Measurements from ENCODE around the gene ENTREP3.
A peak's percentile ranks its signal among the peaks of the same experiment; 100 is the strongest.
"Not testable (repeated sequence)": the region's sequence is repeated elsewhere in the genome, so short reads cannot be mapped to it uniquely, and the experiment has no call there.

The ENTREP3 gene

DNA sequence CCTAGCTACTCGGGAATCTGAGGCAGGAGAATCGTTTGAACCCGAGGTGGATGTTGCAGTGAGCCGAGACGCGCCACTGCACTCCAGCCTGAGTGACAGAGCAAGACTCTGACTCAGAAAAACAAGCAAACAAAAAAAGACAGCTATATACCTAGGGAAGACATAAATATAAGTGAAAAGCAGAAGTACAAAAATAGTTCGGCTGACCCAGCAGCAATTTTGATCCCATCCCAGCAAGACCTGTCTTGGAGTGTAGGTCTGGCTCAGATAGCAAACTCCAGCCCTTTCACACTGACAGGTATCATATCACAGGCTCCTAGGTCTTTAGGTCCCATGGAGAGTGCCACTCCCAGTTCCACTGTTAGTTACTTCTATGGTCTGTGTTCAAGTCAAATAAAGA is 32.2 kb downstream of the ENTREP3 start:
- DNase-seq (ENCODE audit: low spot score), result no peak

DNA sequence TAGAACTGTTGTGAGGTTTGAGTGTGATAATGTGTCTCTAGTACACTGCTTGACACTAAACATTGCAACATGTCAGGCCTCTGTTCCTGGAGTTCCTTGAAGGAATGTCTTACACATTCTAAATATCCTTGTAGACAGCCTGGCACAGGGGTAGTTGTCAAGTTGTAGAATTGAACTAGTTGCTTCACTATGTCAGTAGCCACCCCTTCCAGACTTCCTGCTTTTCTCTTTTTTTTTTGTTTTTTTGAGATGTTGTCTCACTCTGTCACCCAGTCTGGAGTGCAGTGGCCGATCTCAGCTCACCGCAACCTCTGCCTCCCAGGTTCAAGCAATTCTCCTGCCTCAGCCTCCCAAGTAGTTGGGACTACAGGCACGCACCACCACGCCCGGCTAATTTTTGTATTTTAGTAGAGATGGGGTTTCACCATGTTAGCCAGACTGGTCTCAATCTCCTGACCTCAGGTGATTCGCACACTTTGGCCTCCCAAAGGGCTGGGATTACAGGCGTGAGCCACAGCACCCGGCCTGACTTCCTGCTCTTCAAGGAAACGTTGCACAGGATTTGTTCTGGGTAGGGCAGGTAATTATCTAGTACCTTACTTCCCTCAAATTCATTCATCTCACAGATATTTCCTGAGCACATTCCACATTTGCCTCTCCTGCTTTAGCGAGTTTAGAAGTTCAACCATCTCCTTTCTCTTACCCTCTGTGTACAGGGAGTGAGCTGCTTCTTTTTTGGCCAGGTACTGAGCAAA is 34.9 kb downstream of the ENTREP3 start:
- not testable (repeated sequence) for DNase-seq (ENCODE audit: low spot score)

DNA sequence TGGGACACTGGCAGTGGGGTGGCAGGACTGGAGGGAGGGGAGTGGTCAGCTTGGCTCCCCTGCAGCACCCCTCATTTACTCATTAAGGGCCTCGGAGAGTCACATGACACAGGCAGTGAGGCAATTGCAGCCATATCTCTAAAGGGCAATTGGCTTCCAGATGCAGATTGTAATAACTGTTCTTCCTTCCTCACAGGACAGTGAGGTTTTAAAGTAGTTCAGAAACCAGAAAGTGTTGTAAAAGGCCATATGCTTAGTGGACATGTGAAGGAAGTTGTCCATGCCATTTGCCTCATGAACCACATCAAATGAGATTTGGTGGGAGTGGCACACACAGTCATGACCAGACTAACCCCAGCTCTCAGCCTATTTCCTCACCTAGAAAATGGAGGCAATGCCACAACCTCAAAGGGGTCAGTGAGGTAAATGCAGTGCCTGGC is 35.7 kb downstream of the ENTREP3 start:
- peak; percentile 86 for DNase-seq (ENCODE audit: low spot score)

DNA sequence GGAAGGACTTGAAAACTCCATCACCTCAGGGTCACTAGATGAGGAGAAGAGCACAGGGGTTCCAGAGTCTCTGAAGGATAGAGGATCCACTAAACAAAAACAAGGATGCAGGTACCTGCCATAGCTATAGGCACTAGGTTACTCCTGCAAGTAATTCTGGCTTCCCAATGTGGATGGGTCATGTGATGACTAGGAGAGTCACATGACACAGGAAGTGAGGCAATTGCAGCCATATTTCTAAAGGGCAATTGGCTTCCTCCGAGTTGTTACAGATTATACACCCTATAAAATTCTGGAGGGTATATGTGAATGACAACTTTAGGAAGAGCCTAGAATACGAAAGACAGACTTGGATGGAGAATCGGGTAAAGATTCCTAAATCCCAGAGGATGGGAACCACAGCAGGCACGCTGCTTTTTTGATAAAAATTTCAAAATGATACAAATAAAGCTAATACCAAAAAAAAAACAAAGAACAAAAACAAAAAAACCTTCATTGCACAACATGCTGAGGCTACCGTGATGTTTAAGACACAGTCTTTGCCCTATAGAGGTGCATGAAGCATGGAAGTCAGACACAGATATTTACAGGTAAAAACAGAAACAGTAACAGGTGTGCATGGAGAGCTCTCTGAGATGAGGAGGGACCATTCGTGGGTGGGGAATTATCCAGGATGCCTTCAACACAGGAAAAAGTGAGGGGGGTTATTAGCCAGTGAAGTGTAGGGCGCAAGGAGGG is 36.3 kb downstream of the ENTREP3 start:
- peak; percentile 94 for DNase-seq (ENCODE audit: low spot score)

DNA sequence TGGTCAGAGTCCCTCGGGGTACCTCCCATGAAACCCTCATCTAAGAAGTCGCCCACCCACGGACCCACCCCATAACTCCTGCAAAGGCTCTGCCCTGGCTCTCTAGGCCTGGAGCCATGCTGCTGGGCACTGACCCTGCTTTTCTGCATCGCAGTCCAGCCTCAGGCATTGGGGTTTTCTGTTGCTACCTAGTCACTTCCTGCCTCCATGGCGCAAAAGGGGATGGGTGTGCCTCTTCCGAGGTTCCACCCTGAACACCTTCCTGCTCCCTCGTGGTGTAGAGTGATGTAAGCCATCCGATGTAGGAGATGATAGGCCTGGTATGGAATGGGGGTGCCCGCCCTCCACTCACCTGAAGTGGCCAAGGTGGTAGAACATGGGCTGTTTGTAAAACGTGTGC is 40.6 kb downstream of the ENTREP3 start:
- DNase-seq (ENCODE audit: low spot score), result not testable (repeated sequence)

DNA sequence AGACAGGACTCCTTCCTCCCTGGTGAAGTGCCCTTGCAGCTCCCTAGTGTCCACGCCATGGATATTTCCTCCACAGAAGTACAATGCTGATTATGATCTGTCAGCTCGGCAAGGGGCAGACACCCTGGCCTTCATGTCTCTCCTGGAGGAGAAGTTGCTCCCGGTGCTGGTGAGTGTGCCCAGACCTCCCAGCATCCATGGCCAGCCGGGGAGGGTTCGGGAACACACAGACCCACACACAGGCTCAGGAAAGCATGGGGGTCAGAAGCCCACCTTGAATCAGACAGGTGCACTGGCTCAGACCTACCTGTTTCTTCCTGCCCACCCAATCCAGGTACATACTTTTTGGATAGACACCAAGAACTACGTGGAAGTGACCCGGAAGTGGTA is 43.2 kb downstream of the ENTREP3 start:
- not testable (repeated sequence) for DNase-seq (ENCODE audit: low spot score)

DNA sequence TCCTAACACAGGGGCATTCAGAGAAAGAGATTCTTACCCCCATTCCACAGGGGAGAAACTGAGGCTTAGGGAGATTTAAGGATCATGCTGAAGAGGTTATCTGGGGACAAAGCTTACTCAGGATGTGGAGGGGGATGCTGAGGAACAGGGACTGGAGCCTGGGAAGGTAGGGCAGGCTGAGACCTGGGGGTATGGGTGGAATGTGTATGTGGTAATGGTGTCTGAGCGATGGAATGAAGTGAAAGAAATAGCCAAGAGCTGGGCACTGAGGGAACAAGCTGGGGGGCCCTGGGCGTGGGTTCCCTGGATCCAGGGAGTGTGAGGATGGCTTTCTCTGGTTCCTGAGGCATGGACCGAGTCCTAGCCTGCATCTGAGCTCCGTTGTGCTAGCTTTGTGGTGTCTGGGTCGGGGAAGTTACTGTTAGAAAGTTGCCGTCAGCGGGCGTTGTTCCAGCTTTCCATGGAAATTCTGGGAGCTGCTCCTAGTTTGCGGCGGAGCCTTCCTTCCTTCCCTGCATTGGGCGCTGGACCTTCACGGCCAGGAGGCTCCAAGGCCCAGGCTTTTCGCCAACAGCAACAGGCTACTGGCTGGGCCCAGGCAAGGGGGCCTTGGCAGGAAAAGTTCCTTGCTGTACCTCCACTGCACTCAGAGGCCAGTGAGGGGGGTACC is 43.8 kb downstream of the ENTREP3 start:
- DNase-seq (ENCODE audit: low spot score), result not testable (repeated sequence)

DNA sequence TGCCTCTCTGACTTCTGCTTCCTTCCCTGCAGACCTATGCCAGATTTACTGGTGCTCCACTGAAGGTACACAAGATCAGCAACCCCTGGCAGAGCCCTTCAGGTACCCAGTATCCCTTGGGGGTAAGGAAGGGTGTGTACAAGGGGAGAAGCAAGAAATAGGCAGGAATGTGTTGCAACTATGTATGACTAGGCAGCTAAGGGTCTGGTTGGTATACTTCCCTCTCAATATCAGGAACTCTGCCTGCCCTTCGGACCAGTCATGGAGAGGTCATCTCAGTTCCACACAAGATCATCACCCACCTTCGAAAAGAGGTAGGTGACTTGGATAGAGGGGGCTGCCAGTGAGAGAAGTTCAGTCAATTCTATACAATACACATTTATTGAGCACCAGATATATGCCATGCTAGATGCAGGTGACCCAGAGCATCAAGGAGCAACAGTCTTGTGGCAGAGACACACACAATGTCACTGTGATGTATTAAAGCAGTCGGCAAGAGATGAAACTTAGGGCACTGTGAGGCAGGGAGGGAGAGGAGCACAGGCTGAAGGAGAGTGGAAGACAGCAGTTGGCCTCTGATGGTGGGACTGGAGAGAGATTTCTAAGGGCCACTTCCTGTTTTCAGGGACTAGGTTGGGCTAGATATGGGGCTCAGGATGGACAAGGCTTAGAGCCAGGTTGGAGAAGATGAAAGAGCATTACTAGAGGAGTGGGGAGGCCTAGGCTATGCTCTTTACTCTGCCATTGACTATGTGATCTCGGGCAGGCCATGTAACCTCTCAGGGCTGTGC is 44.8 kb downstream of the ENTREP3 start:
- no peak for DNase-seq (ENCODE audit: low spot score)

DNA sequence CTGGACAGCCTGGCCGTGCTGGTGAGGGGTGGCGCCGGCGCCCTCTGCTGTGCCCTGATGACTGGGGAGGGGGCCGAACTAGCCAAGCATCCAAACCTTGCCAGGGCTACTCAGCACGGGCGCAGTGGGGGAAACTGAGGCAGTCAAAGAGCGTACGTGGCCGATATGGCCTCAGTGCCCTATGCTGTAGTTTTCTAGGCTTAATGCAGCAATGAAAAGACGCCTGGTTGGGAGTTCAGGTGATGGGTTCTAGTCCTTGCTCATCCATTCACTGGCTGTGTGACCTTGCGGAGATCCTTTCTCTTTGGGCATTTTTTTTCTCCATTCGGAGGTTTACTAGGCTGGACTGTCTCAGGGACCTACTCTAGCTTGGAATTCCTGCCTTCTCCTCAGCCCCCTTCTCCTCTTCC is 46.0 kb downstream of the ENTREP3 start:
- DNase-seq (ENCODE audit: low spot score), result no peak

DNA sequence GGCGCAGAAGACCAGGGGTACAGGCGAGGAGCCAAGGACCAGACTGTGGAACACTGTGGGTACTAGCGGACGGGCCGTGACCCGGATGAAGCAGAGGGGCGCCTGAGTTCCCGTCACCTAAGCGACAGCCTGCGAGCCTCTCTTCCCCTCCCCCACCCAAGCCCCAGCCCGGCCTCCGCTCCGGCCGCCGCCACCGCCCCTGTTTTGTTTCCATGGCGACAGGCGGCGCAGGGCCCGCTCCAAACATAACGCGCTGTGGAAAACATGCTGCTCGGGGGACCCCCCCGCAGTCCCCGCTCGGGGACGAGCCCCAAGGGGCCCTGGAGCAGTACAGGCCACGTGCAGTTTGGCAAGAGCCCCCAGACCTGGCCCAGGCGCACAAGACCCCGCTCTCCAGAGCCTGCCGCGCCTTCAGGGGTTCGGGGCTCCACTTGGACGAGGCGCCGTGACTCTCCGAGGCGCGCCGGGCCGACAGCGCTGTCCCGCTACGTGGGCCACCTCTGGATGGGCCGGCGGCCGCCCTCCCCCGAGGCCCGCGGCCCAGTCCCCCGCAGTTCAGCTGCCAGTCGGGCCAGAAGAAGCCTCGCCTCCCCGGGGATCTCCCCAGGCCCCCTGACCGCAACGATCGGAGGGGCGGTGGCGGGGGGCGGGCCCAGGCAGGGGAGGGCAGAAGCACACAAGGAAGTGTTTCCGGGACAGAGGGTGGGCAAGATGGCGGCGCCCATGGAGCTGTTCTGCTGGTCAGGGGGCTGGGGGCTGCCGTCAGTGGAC is 46.6 kb downstream of the ENTREP3 start, which contains the start of gene MTX1:
TSS of gene MTX1 (plus strand) at position 155 of the 771 bp plus-strand sequence. CDS start at position 265, 110 bp downstream.
- DNase-seq (ENCODE audit: low spot score), result peak; percentile 85

DNA sequence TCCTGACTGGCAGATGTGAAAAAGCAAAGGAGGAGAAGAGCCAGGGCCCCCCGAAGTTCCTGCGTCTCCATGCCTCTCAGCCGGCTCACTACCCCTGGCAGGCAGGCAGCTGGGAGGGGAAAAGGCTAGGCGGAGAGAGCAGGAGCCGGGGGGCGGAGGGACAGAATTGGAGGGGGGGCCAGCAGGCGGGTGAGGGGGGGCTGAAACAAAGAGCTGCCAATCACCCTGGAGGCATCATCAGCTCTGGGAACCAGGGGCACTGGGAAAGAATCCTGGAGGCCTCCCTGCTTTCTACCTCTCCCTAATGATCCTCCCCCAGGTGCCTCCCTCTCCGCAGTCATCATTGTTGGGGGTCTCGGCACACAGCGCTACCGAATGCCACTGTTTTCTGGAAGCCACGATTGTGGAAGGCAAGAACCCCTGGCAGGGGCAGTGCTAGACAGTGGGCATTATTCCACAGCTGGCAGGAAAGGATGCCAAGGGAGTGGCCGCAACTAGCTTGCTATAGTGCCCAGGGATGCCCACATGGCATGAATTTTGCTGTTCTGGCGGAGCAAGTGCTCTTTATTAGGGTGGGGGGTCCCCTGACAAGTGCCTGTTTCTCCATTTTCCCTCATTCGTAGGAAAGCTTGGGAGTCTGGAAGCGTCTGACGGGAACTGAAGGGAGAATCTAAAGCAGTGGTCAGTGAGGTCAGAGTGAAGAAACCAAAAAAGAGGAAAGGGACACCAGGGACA is 47.3 kb downstream of the ENTREP3 start, which contains the start of gene THBS3:
TSS of gene THBS3 (minus strand) at position 92 of the 735 bp plus-strand sequence. CDS start at position 71, 21 bp downstream.
- DNase-seq (ENCODE audit: low spot score), result peak; percentile 55

DNA sequence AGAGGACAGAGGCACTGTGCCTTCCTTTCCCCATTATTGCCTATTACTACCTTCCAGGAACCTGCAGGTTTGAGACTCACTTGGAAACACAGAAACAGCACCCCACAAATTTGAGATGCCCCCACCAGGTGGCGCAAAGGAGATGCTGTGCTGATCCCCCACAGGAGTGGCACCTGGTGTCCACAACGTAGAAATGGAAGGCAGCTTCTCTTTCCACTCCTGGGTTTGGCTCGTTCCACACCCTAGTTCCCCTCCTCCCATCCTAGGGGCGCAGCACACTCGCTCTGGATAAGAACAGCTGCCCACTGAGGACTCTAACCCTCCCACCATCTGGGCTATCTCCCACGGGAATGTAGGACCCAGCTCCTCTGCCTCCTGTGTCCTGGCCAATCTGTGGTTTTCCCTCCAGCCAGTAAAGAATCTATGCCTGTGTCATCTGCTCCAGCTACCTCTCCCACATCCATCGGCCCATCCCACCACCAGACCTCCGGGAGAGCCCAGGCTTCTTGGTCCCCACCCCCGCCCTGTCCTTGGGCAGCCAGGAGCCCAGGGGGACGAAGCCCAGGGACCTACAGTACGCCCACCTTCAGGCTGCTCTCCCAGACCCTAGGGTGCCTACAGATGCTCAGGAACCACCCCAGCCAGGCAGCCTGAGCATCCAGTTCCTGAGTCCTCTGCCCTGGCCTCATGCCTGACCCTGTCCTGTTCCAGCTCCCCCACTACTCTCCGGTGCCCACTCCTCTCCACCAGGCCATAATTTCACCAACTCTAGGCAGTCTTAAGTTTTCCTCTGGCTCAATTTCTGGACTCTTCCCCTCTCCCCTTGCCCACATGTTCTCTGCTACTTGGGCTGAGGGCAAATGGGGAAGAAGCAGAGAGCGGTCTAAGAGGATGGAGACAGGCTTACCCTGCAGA is 48.1 kb downstream of the ENTREP3 start:
- DNase-seq (ENCODE audit: low spot score), result peak; percentile 88

DNA sequence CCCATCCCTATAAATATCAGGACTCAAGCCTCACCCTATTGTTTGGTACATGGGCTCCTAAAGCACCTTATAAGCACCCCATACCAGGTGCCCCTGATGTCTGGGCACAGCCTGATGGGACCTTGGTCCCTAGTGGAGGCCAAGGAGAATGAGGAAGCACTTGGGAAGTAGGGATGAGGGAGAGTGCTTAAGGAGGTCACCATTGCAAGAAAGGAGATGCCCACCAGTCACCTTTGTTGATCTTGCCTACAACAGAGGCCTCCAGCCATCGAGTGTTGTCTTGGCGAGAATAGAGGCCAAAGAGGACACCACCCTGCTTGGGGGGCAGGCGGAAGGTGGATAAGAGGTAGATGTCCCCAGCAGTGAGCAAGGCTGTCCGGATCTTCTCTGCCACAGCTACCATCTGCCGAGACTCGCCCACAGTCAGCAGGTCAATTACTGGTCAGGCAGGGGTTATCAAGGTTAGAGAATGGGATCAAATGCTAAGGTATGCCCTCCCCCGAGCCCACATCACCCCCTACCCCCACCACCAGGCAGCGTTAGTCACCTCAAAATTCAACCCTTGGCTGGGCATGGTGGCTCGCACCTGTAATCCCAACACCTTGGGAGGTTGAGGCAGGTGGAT is 49.2 kb downstream of the ENTREP3 start:
- no peak for DNase-seq (ENCODE audit: low spot score)

DNA sequence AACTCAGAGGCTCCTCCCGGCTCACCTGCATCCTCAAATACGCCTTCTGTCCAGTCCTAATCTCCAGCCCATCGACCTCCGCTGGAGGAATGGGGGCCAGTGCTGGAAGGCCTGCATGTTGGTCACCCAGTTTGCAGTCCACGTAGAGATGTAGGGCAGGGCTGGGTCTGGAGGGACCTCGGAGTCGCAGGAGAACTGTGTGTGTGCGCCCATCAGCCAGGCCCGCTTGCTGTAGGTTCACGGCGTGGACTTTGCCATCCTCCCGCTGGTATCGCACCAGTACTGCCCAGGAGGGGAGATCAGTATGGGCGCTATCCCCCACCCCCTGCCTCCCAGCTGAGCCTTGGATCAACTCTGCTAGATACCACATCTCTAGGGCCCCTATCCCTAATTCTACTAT is 50.2 kb downstream of the ENTREP3 start:
- no peak for DNase-seq (ENCODE audit: low spot score)

DNA sequence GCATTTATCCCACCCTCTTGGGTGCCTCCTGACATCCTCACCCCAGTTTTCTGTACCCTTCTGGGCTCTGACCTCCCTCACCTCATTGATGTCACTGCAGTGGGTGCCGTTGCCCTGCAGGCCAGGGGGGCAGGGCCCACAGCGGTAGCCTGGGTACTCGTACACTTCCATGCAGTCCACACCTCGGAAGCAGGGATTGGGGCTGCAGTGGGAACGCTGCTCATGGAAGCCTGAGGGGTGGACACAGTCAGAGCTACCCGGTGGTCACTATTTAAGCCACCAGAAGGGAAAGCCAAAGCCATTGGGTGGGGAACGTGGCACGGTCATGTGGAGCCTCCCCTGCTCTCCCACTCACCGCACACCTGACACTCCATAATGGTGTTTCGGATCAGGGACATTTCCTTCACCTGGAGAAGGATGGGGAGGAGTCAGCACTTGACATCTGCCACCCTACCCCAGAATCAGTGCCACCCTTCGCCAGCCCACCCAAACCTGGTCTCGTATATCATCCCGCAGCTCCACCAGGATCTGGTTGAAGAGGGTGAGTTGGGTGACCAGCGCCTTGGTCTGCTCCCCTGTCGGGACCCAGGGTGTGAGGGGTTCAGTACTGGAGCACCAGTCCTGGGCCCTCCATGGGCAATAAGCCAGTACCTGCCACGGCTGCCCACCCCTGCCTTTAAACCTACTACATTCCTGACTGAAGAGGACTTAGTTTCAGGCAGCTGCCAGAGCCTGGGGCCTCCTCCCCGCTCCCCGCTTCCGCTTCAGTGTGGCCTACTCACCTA is 52.4 kb downstream of the ENTREP3 start:
- DNase-seq (ENCODE audit: low spot score), result no peak

DNA sequence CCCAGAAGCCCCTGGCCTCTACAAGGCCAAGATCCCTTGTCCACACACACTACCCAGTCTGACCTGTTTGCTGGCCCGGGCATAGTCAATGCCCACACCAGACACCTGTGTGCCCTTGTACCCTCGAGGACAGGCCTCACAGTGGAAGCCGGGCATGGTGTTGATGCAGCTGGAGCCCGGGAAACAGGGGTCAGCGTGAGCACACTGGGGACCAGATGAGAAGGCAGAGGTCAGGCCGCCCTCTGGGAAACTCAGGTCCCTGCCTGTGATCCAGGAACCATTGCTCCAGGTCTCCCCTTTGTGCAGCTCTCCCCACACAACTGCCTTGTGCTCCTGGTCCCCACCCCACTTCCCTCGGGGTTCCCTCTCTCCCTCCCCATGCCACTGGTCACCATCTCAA is 53.1 kb downstream of the ENTREP3 start:
- no peak for DNase-seq (ENCODE audit: low spot score)

DNA sequence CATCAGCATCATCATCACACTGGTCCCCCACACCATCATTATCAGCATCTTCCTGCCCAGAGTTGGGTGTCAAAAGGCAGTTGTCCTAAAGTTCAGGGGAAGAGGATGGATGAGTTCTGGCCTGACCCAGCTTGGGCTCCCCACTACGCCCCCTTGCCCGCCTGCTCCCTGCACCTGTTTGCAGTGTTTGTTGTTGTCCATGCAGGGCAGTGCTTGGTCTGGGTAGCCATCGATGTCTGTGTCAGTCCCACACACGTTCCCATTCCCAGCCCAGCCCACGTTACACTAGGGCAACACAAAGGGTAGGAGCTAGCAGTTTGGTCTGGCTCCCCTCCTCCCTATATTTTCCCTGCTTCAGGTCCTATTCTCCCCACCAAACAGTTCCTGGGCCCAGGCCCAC is 54.4 kb downstream of the ENTREP3 start:
- no peak for DNase-seq (ENCODE audit: low spot score)

DNA sequence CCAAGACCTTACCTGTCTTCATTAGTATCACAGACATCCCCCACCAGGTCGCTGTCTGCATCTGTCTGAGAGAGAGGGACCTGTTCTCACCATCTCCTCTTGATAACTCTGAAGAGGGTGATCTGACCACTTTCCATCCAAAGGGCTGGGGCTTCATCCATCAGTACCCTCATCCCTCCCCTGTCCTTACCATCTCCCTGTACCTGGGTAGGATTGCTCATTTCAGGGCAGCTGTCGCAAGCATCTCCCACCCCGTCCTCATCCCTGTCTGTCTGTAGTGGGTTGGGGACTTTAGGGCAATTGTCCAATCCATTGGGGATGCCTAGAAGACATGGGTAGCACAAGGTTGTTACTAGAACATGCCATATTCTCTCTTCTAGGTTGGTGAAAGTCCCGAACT is 55.5 kb downstream of the ENTREP3 start:
- DNase-seq (ENCODE audit: low spot score), result no peak
